Measurements from ENCODE around the gene C8G.

Gene C8G

DNA sequence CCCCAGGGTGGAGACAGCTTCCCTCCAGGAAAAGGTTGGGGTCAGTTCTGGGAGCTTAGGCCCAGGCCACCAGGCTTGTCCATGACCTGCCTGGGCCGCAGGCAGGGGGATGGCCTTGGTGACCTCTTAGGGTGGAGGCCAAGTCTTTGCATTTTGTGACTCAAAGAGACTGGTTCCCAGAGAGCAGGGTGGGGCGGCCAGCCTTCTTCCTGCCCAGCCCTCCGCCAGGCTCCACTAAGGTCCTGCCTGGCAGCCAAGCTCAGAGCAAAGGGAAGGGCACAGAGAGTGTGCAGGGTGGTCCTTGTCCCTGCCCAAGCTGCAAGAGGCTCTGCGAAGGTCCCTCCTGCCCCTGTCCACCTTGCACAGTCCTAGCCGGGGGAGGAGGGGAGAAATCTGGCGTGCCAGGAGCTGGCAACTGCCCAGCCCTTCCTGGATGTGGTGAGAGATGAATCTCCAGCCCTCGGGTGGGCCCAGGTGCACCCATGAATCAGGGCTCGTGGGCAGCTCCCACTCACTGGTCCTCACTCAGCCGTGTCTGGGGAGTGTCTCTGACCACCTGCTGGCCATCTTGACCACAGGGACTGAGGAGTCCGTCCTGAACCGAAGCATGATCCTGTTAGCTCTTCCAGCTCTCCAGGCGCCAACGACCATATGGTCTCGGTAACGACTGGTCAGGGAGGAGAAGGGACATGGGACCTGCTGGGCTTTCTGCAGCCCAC, 29.9 kb downstream of the C8G start:
- TF ChIP-seq MYC (IDR thresholded peaks at IDR 0.05; ENCODE audit: low read depth, low read length) (no peak), POLR2A (IDR thresholded peaks at IDR 0.05; ENCODE audit: extremely low read depth, insufficient read length) (no peak)
- TF ChIP-seq, protein P1, sequence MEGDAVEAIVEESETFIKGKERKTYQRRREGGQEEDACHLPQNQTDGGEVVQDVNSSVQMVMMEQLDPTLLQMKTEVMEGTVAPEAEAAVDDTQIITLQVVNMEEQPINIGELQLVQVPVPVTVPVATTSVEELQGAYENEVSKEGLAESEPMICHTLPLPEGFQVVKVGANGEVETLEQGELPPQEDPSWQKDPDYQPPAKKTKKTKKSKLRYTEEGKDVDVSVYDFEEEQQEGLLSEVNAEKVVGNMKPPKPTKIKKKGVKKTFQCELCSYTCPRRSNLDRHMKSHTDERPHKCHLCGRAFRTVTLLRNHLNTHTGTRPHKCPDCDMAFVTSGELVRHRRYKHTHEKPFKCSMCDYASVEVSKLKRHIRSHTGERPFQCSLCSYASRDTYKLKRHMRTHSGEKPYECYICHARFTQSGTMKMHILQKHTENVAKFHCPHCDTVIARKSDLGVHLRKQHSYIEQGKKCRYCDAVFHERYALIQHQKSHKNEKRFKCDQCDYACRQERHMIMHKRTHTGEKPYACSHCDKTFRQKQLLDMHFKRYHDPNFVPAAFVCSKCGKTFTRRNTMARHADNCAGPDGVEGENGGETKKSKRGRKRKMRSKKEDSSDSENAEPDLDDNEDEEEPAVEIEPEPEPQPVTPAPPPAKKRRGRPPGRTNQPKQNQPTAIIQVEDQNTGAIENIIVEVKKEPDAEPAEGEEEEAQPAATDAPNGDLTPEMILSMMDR (IDR thresholded peaks at IDR 0.05; ENCODE audit: low read depth, low read length): no peak
- TF ChIP-seq, protein P2, sequence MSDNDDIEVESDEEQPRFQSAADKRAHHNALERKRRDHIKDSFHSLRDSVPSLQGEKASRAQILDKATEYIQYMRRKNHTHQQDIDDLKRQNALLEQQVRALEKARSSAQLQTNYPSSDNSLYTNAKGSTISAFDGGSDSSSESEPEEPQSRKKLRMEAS (IDR thresholded peaks at IDR 0.05; ENCODE audit: low read depth, low read length): no peak
- no peak overlapping the region for H3K4me3 ChIP-seq (ENCODE audit: low read depth, low read length)
- no peak for DNase-seq (ENCODE audit: low read depth)

DNA sequence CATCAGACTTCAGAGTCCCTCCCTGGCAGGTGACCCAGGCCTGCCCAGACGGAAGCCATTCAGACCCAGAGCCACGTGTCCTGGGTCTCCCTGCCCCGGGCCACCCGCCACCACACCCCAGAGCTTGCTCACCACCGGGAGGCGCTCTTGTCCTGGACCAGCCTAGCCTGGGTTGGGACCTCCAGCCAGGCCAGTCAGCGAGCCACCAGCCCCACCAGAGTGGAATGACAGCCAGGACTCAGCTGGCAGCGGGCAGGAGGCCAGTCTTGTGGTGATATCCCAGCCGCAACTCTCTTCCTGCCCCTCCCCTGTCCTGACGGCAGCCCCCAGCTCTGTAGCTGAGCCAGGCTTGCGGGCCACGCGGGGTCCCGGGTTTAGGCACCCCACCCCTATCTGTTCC, 30.6 kb downstream of the C8G start:
- peak; percentile 43 for DNase-seq (ENCODE audit: low read depth)
- no peak overlapping the region for H3K4me3 ChIP-seq (ENCODE audit: low read depth, low read length)
- TF ChIP-seq, protein P2 (IDR thresholded peaks at IDR 0.05; ENCODE audit: low read depth, low read length): no peak
- TF ChIP-seq, protein P1 (IDR thresholded peaks at IDR 0.05; ENCODE audit: low read depth, low read length): peak; percentile 33

DNA sequence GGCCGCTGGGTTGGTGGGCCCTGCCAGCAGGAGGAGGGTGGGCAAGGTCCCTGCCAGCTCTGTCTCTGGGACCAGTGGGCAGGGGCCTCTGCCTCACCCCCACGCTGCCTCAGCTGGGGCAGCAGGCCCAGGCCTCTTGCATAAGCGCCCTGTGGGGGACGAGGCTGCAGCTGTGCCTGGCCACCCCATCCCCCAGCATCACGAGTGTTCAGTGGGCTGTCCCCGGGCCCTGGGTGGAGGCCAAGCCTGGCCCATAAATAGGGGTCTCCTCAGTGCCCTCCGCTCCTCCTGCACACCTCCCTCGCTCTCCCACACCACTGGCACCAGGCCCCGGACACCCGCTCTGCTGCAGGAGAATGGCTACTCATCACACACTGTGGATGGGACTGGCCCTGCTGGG, 32.2 kb downstream of the C8G start, which contains the start of gene PTGDS:
TSS of gene PTGDS (plus strand) at position 282 of the 400 bp plus-strand sequence. CDS start at position 357, 75 bp downstream.
- no peak within 1 kb of the TSS for H3K4me3 ChIP-seq (ENCODE audit: low read depth, low read length)
- TF ChIP-seq POLR2A (IDR thresholded peaks at IDR 0.05; ENCODE audit: extremely low read depth, insufficient read length): no peak
- no peak for DNase-seq (ENCODE audit: low read depth)

DNA sequence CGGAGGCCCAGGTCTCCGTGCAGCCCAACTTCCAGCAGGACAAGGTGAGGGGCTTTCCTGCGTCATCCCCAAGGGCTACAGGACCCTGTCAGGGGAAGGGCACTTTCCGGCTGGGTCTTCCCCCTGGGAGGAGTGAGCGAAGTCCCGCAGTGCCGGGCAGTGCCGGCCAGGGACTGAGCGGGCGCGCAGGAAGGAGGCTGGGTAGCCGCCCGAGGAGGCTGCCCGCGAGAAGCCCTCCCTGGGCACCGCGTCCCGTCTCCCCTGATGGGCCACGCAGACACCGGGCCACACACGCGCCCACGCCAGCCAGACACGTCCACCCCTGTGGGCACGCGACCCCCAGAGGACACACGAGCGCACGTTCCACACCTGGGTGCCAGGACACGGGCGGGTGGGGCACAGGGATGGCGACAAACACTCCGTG, 32.6 kb downstream of the C8G start:
- TF ChIP-seq MYC (IDR thresholded peaks at IDR 0.05; ENCODE audit: low read depth, low read length): no peak
- no peak for TF ChIP-seq POLR2A (IDR thresholded peaks at IDR 0.05; ENCODE audit: extremely low read depth, insufficient read length)
- TF ChIP-seq, protein P2 (IDR thresholded peaks at IDR 0.05; ENCODE audit: low read depth, low read length): no peak
- TF ChIP-seq, protein P1 (IDR thresholded peaks at IDR 0.05; ENCODE audit: low read depth, low read length): no peak
- no peak overlapping the region for H3K4me3 ChIP-seq (ENCODE audit: low read depth, low read length)
- DNase-seq (ENCODE audit: low read depth): no peak

DNA sequence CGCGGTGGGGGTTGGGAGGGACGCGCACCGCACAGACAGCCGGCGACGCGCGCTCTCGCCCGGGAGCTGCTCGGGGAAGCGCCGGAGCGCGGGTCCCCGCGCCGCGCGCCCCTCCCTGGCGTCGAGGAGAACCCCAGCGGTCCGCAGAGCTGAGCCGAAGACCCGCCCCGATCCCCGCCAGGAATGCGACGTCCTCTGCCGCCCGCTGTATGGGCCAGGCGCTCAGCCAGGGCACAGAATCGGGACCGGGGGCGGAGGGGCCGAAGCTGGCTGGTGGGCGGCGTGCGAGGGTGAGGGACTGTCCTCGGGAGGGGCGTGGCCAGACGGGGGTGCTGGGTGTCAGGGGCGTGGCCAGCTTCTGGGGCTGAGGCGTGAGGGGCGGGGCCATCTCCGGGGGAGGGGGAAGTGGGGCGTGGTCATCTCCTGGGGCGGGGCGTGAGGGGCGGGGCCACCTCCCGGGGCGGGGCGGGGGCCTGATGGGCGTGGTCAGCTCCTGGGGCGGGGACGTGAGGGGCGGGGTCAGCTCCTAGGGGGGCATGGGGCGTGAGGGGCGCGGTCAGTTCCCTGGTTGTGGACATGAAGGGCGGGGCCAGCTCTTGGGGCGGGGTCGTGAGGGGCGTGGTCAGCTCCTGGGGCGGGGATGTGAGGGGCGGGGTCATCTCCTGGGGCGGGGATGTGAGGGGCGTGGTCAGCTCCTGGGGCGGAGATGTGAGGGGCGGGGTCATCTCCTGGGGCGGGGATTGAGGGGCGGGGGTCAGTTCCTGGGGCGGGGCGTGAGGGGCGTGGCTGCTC, 33.2 kb downstream of the C8G start:
- no peak for TF ChIP-seq POLR2A (IDR thresholded peaks at IDR 0.05; ENCODE audit: extremely low read depth, insufficient read length)
- TF ChIP-seq, protein P2 (IDR thresholded peaks at IDR 0.05; ENCODE audit: low read depth, low read length): no peak
- no peak for TF ChIP-seq MYC (IDR thresholded peaks at IDR 0.05; ENCODE audit: low read depth, low read length)
- TF ChIP-seq, protein P1 (IDR thresholded peaks at IDR 0.05; ENCODE audit: low read depth, low read length): no peak
- no peak overlapping the region for H3K4me3 ChIP-seq (ENCODE audit: low read depth, low read length)
- DNase-seq (ENCODE audit: low read depth): no peak

DNA sequence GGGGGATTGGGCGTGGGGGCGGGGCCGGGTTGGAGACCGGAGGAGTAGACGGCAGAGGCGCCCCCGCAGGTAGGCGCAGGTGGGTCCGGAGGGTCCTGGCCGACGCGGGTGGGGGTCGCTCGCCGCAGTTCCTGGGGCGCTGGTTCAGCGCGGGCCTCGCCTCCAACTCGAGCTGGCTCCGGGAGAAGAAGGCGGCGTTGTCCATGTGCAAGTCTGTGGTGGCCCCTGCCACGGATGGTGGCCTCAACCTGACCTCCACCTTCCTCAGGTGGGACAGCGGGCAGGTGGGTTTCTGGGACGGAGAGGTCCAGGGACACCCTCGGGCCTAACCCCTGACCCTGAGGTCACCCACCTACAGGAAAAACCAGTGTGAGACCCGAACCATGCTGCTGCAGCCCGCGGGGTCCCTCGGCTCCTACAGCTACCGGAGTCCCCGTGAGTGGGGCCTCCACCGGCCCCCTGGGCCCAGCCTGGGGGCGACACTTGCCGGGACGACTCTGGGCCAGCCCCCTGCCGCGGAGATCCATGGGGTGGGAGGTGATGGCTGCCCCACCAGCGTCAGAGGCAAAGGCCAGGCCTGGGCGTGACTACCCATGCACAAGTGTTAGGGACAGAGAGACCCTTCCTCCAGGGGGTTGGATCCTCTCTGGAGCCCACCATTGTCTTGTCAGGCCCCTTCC, 34.0 kb downstream of the C8G start:
- no peak overlapping the region for H3K4me3 ChIP-seq (ENCODE audit: low read depth, low read length)
- TF ChIP-seq, protein P2 (IDR thresholded peaks at IDR 0.05; ENCODE audit: low read depth, low read length): no peak
- TF ChIP-seq MYC (IDR thresholded peaks at IDR 0.05; ENCODE audit: low read depth, low read length) (no peak), POLR2A (IDR thresholded peaks at IDR 0.05; ENCODE audit: extremely low read depth, insufficient read length) (no peak)
- TF ChIP-seq, protein P1 (IDR thresholded peaks at IDR 0.05; ENCODE audit: low read depth, low read length): no peak
- no peak for DNase-seq (ENCODE audit: low read depth)
